ENCODE measurements around the gene RERE.
A peak's percentile ranks its signal among the peaks of the same experiment; 100 is the strongest.
"Not testable (repeated sequence)": the region's sequence is repeated elsewhere in the genome, so short reads cannot be mapped to it uniquely, and the experiment has no call there.

Gene RERE

GRCh38 chr1:8841395-8841794 lies 24.0 kb upstream of the RERE start:
- no peak for DNase-seq

- DNase-seq: no peak
Observed at GRCh38 chr1:8839990-8840389, 22.6 kb upstream of the RERE start.

GRCh38 chr1:8835941-8836643 lies 18.7 kb upstream of the RERE start:
- no peak for DNase-seq

- no peak for DNase-seq
Observed at GRCh38 chr1:8831340-8831739, 13.9 kb upstream of the RERE start.

- not testable (repeated sequence) for DNase-seq
Observed at GRCh38 chr1:8830732-8831131, 13.3 kb upstream of the RERE start.

- DNase-seq: no peak
Observed at GRCh38 chr1:8825985-8826481, 8.6 kb upstream of the RERE start.

- DNase-seq: no peak
Observed at GRCh38 chr1:8823295-8823664, 5.8 kb upstream of the RERE start.

- peak; percentile 78 for DNase-seq
Observed at GRCh38 chr1:8822373-8823294, 5.2 kb upstream of the RERE start.

- DNase-seq: no peak
Observed at GRCh38 chr1:8821084-8821483, 3.6 kb upstream of the RERE start.

GRCh38 chr1:8818789-8819188 lies 1.3 kb upstream of the RERE start:
- not testable (repeated sequence) for DNase-seq

GRCh38 chr1:8818325-8818775 lies 910 bp upstream of the RERE start:
- peak; percentile 60 for DNase-seq

GRCh38 chr1:8816831-8817411 lies 519 bp downstream of the RERE start:
- no peak for DNase-seq

- peak; percentile 60 for DNase-seq
Observed at GRCh38 chr1:8816264-8816663, 1.2 kb downstream of the RERE start.

GRCh38 chr1:8815582-8816151 lies 1.8 kb downstream of the RERE start:
- peak; percentile 84 for DNase-seq

GRCh38 chr1:8814865-8815264 lies 2.6 kb downstream of the RERE start:
- peak; percentile 85 for DNase-seq

GRCh38 chr1:8813991-8814390 lies 3.4 kb downstream of the RERE start:
- no peak for DNase-seq

- no peak for DNase-seq
Observed at GRCh38 chr1:8813016-8813763, 4.2 kb downstream of the RERE start.

GRCh38 chr1:8812081-8812480 lies 5.4 kb downstream of the RERE start:
- DNase-seq: no peak

GRCh38 chr1:8810987-8811386 lies 6.5 kb downstream of the RERE start:
- no peak for DNase-seq

GRCh38 chr1:8809342-8809736 lies 8.1 kb downstream of the RERE start:
- DNase-seq: no peak

- no peak for DNase-seq
Observed at GRCh38 chr1:8807004-8807403, 10.4 kb downstream of the RERE start.

- no peak for DNase-seq
Observed at GRCh38 chr1:8800416-8800815, 17.0 kb downstream of the RERE start.

Data from eye (tissue), 1 donor.